ENCODE results near the gene TJP1.
A peak's percentile ranks its signal among the peaks of the same experiment; 100 is the strongest.

TJP1 gene

GRCh38 chr15:29800491-29801366, 21.5 kb downstream of the TJP1 start:
- no peak for DNase-seq (ENCODE audit: low spot score)
- Histone ChIP-seq H3K27ac (ENCODE audit: poor library complexity, severe bottlenecking) (peak overlapping the region; percentile 21), H3K27me3 (ENCODE audit: insufficient read depth, poor library complexity, severe bottlenecking) (no peaks in the 10 kb centered on the region), H3K36me3 (ENCODE audit: low read depth) (peaks cover 49% of the 10 kb centered on the region), H3K9me3 (ENCODE audit: severe bottlenecking) (no peaks in the 10 kb centered on the region), H3K4me3 (ENCODE audit: severe bottlenecking) (no peak overlapping the region), H3K4me1 (ENCODE audit: insufficient read depth, poor library complexity, severe bottlenecking) (peaks cover 20% of the 10 kb centered on the region)
- no peak for ATAC-seq (ENCODE audit: low read depth)
- TF ChIP-seq, protein P1, sequence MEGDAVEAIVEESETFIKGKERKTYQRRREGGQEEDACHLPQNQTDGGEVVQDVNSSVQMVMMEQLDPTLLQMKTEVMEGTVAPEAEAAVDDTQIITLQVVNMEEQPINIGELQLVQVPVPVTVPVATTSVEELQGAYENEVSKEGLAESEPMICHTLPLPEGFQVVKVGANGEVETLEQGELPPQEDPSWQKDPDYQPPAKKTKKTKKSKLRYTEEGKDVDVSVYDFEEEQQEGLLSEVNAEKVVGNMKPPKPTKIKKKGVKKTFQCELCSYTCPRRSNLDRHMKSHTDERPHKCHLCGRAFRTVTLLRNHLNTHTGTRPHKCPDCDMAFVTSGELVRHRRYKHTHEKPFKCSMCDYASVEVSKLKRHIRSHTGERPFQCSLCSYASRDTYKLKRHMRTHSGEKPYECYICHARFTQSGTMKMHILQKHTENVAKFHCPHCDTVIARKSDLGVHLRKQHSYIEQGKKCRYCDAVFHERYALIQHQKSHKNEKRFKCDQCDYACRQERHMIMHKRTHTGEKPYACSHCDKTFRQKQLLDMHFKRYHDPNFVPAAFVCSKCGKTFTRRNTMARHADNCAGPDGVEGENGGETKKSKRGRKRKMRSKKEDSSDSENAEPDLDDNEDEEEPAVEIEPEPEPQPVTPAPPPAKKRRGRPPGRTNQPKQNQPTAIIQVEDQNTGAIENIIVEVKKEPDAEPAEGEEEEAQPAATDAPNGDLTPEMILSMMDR (IDR thresholded peaks at IDR 0.05; ENCODE audit: poor library complexity, severe bottlenecking), result no peak

DNA sequence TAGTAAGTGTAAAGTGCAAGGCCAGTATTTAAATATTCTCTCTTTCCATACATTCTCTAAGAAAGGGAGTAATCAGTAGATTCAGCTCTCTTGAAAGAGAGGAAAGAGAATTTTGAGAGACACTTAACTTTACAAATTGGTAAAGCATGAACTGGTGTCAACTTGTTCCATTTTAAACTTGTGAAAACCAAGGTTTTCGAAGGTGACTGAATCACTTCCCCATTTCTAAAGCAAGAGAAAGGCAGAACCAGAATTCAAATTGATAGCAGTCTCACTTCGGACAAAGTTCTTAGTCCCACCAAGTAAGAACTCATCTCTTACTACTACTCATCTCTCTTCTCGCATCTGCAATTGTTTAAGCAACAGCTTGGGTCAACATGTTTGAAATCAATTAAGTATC, 22.4 kb downstream of the TJP1 start:
- Histone ChIP-seq H3K9me3 (ENCODE audit: severe bottlenecking) (no peaks in the 10 kb centered on the region), H3K27ac (ENCODE audit: poor library complexity, severe bottlenecking) (peak overlapping the region; percentile 21), H3K4me1 (ENCODE audit: insufficient read depth, poor library complexity, severe bottlenecking) (peaks cover 12% of the 10 kb centered on the region), H3K27me3 (ENCODE audit: insufficient read depth, poor library complexity, severe bottlenecking) (no peaks in the 10 kb centered on the region), H3K4me3 (ENCODE audit: severe bottlenecking) (no peak overlapping the region), H3K36me3 (ENCODE audit: low read depth) (peaks cover 51% of the 10 kb centered on the region)
- DNase-seq (ENCODE audit: low spot score) (no peak), ATAC-seq (ENCODE audit: low read depth) (no peak)
- TF ChIP-seq, protein P1 (IDR thresholded peaks at IDR 0.05; ENCODE audit: poor library complexity, severe bottlenecking), result no peak

DNA sequence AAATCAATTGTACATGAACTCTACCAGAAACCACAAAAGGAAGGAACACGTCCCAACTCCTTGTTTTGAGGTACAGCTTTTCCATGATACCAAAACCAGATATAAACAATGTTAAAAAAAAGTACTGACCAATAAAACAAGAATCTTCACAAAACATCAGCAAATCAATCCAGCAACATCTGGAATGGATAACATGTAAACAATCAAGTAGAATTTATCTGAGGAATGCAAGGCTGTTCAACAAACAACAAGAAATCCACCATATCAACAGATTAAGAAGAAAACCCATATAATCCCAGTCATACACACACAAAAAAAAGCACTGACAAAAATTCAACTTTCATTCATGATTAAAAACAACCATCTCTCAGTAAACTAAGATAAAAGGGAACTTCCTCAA, 26.7 kb downstream of the TJP1 start:
- no peak for DNase-seq (ENCODE audit: low spot score)
- no peaks in the 10 kb centered on the region for H3K4me1 ChIP-seq (ENCODE audit: insufficient read depth, poor library complexity, severe bottlenecking)
- H3K36me3 ChIP-seq (ENCODE audit: low read depth), result peaks cover 68% of the 10 kb centered on the region
- no peak overlapping the region for H3K4me3 ChIP-seq (ENCODE audit: severe bottlenecking)
- H3K27ac ChIP-seq (ENCODE audit: poor library complexity, severe bottlenecking), result no peak overlapping the region
- TF ChIP-seq, protein P1 (IDR thresholded peaks at IDR 0.05; ENCODE audit: poor library complexity, severe bottlenecking), result no peak
- no peaks in the 10 kb centered on the region for H3K9me3 ChIP-seq (ENCODE audit: severe bottlenecking)
- H3K27me3 ChIP-seq (ENCODE audit: insufficient read depth, poor library complexity, severe bottlenecking), result no peaks in the 10 kb centered on the region
- ATAC-seq (ENCODE audit: low read depth), result no peak

DNA sequence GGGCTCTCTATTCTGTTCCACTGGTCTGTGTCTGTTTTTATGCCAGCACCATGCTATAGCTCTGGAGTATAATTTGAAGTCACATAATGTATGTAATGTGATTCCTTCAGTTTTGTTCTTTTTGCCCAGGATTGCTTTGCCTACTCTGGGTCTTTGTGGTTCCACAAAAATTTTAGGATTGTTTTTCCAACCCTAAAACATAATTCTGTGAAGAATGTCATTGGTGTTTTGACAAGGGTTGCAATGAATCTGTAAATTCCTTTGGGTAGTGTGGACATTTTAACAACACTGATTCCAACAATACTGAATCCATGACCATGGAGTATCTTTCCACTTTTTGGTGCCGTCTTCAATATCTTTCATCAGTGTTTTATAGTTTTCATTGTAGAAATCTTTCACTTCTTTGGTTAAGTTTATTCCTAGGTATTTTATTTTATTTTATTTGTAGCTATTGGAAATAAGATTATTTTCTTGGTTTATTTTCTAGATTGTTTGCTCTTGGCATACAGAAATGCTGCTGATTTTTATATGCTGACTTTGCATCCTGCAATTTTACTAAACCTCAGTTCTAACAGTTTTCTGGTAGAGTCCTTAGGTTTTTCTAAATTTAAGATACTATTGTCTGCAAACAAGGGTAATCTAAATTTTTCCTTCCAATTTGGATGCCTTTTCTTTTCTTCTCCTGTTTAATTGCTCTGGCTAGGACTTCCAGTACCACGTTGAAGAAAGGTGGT, 29.7 kb downstream of the TJP1 start:
- H3K4me3 ChIP-seq (ENCODE audit: severe bottlenecking), result no peak overlapping the region
- ATAC-seq (ENCODE audit: low read depth), result no peak
- H3K4me1 ChIP-seq (ENCODE audit: insufficient read depth, poor library complexity, severe bottlenecking), result peaks cover 27% of the 10 kb centered on the region
- no peaks in the 10 kb centered on the region for H3K27me3 ChIP-seq (ENCODE audit: insufficient read depth, poor library complexity, severe bottlenecking)
- H3K27ac ChIP-seq (ENCODE audit: poor library complexity, severe bottlenecking), result no peak overlapping the region
- H3K9me3 ChIP-seq (ENCODE audit: severe bottlenecking), result no peaks in the 10 kb centered on the region
- TF ChIP-seq, protein P1 (IDR thresholded peaks at IDR 0.05; ENCODE audit: poor library complexity, severe bottlenecking), result no peak
- DNase-seq (ENCODE audit: low spot score), result no peak
- H3K36me3 ChIP-seq (ENCODE audit: low read depth), result peaks cover 46% of the 10 kb centered on the region
